Peyer's patch (tissue), 4 donors: ENCODE measurements around the gene ANKRD44.

Experiments
- CTCF ChIP-seq, 6 experiments: fragments of 450-650 bp in 4 of 6; fragments of 200-600 bp in 2 of 6; sonication (generic) in 1 of 6; IDR thresholded peaks; one replicate each; pipeline ENCODE4 v1.5.1; 2017 to 2019; ENCODE audit warnings: antibody characterized with exemption in 6 of 6, mild to moderate bottlenecking in 3 of 6, moderate library complexity in 1 of 6
- POLR2A ChIP-seq, 2 donors: fragments of 450-650 bp; IDR thresholded peaks; one replicate each; pipeline ENCODE4 v1.5.1; 2017; ENCODE audit warnings: antibody characterized with exemption in 2 of 2, mild to moderate bottlenecking in 2 of 2, moderate library complexity in 2 of 2

GRCh38 chr2:197183355-197183754, 127.2 kb downstream of the ANKRD44 start:
- TF ChIP-seq CTCF (IDR thresholded peaks at IDR 0.05) (no peak), POLR2A (IDR thresholded peaks at IDR 0.05) (no peak)
